Measurements from ENCODE around the gene EGLN2. TPM values are rescaled to one million over a fixed set of nuclear protein-coding genes. Genes with fewer than 3 reads are reported as not detected.
A peak's percentile ranks its signal among the peaks of the same experiment; 100 is the strongest.

Gene EGLN2
- total RNA-seq, 3 donors from 2014 or later = 78.9 to 90.8 (median 88.5) TPM

GRCh38 chr19:40774916-40775631 lies 23.9 kb upstream of the EGLN2 start, which contains the start of gene MIA:
Gene MIA, plus strand, starts transcription at chr19:40775521. Its CDS starts 22 bp downstream, at chr19:40775543.
- Histone ChIP-seq H3K4me1 (peaks cover 5 to 8% of the 10 kb centered on the region in 2 donors), H3K27ac (peak within 1 kb of the TSS; percentile 95 to 97), H3K36me3 (no peaks in the 10 kb centered on the region), H3K27me3 (no peaks in the 10 kb centered on the region), H3K9me3 (no peaks in the 10 kb centered on the region), H3K4me3 (peak within 1 kb of the TSS in 2 of 3 donors; percentile 61 to 78)
- DNase-seq (ENCODE audit: low spot score in 2 of 2) = peak in 1 of 2 donors; percentile 58
- intact Hi-C loops (cut with DNase I; ENCODE audit: low total_unique reads) = no loop called here
- TF ChIP-seq POLR2AphosphoS5 (IDR thresholded peaks at IDR 0.05) (peak in 1 of 3 donors; percentile 26), POLR2A (IDR thresholded peaks at IDR 0.05) (no peak), CTCF (IDR thresholded peaks at IDR 0.05) (no peak)

GRCh38 chr19:40775632-40776022 lies 23.4 kb upstream of the EGLN2 start:
- peak overlapping the region in 2 of 3 donors; percentile 61 to 78 for H3K4me3 ChIP-seq
- TF ChIP-seq POLR2AphosphoS5 (IDR thresholded peaks at IDR 0.05) = no peak
- no peak for TF ChIP-seq POLR2A (IDR thresholded peaks at IDR 0.05)
- TF ChIP-seq CTCF (IDR thresholded peaks at IDR 0.05) = no peak
- H3K27me3 ChIP-seq = no peaks in the 10 kb centered on the region
- H3K36me3 ChIP-seq = no peaks in the 10 kb centered on the region
- H3K27ac ChIP-seq = peak overlapping the region; percentile 95 to 97
- H3K4me1 ChIP-seq = peaks cover 5 to 8% of the 10 kb centered on the region in 2 donors
- intact Hi-C loops (cut with DNase I; ENCODE audit: low total_unique reads) = no loop called here
- DNase-seq (ENCODE audit: low spot score in 2 of 2) = no peak
- no peaks in the 10 kb centered on the region for H3K9me3 ChIP-seq

- Histone ChIP-seq H3K4me3 (peak overlapping the region in 2 of 3 donors; percentile 61 to 78), H3K4me1 (peaks cover 5 to 8% of the 10 kb centered on the region in 2 donors), H3K27me3 (no peaks in the 10 kb centered on the region), H3K36me3 (no peaks in the 10 kb centered on the region), H3K27ac (peak overlapping the region; percentile 95 to 97), H3K9me3 (no peaks in the 10 kb centered on the region)
- no peak for DNase-seq (ENCODE audit: low spot score in 2 of 2)
- TF ChIP-seq POLR2AphosphoS5 (IDR thresholded peaks at IDR 0.05) (no peak), CTCF (IDR thresholded peaks at IDR 0.05) (no peak), POLR2A (IDR thresholded peaks at IDR 0.05) (no peak)
- intact Hi-C loops (cut with DNase I; ENCODE audit: low total_unique reads) = no loop called here
Observed at GRCh38 chr19:40776364-40776763, 22.6 kb upstream of the EGLN2 start.

- intact Hi-C loops (cut with DNase I; ENCODE audit: low total_unique reads) = no loop called here
- TF ChIP-seq CTCF (IDR thresholded peaks at IDR 0.05) (no peak), POLR2A (IDR thresholded peaks at IDR 0.05) (no peak), POLR2AphosphoS5 (IDR thresholded peaks at IDR 0.05) (no peak)
- Histone ChIP-seq H3K4me1 (peaks cover 5 to 8% of the 10 kb centered on the region in 2 donors), H3K36me3 (no peaks in the 10 kb centered on the region), H3K27me3 (no peaks in the 10 kb centered on the region), H3K4me3 (peak overlapping the region; percentile 76 to 78 (median 77)), H3K9me3 (no peaks in the 10 kb centered on the region), H3K27ac (peak overlapping the region; percentile 95 to 97)
- peak; percentile 85 to 93 for DNase-seq (ENCODE audit: low spot score in 2 of 2)
Observed at GRCh38 chr19:40776932-40777644, 21.9 kb upstream of the EGLN2 start.

GRCh38 chr19:40777645-40777936 lies 21.4 kb upstream of the EGLN2 start:
- no peaks in the 10 kb centered on the region for H3K36me3 ChIP-seq
- no peaks in the 10 kb centered on the region for H3K9me3 ChIP-seq
- no peak for DNase-seq (ENCODE audit: low spot score in 2 of 2)
- intact Hi-C loops (cut with DNase I; ENCODE audit: low total_unique reads) = no loop called here
- peak overlapping the region; percentile 95 to 97 for H3K27ac ChIP-seq
- H3K4me1 ChIP-seq = peaks cover 5 to 8% of the 10 kb centered on the region in 2 donors
- TF ChIP-seq POLR2A (IDR thresholded peaks at IDR 0.05) (no peak), CTCF (IDR thresholded peaks at IDR 0.05) (no peak), POLR2AphosphoS5 (IDR thresholded peaks at IDR 0.05) (no peak)
- no peaks in the 10 kb centered on the region for H3K27me3 ChIP-seq
- H3K4me3 ChIP-seq = peak overlapping the region; percentile 76 to 78 (median 77)
